NCI-H2107 treated with DMSO at 0.1 percent for 48 hours (cell line): Measurements from ENCODE around the gene PTCH1.

Experiments
- DNase-seq: peaks from one replicate; lab custom pipeline; 2025; ENCODE audit not compliant: unreplicated experiment; lab: John Stamatoyannopoulos, UW

The PTCH1 gene

DNA sequence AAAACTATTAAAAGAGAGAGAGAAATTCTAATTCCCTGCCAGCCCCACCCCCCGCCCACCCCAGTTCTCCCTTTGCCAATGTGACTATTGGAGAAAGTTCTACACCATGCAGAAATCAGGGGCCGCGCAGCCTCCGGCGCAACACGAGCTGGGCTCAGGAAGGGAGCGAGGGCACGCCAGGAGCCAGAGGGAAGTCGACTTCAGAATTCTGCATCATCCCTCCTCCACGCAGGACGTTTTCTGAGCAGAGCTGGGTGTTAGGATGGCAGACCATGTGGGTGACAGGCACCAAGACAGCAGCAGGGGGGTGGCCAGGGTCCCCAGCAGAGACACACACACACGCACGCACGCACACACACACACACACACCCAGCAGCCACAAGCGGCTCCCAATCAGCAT is 72.6 kb downstream of the PTCH1 start:
- no peak for DNase-seq

DNA sequence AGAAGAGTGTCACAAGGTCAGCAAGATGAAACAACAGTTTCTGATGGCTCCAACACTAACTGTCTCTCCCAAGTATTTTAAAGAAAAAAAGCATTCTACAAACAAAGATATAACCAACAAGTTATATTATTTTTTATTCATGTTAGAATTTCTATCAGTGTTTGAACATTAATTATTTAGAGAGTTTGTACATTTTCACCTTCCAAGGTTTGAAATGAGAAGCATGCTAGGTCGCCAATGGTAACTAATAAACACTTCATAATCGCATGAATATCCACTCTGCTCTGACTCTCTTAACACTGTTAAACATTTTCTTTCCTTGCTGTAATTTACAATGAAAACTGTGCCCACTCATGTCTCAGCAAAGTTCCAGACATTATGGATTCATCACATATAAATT is 73.5 kb downstream of the PTCH1 start:
- no peak for DNase-seq

DNA sequence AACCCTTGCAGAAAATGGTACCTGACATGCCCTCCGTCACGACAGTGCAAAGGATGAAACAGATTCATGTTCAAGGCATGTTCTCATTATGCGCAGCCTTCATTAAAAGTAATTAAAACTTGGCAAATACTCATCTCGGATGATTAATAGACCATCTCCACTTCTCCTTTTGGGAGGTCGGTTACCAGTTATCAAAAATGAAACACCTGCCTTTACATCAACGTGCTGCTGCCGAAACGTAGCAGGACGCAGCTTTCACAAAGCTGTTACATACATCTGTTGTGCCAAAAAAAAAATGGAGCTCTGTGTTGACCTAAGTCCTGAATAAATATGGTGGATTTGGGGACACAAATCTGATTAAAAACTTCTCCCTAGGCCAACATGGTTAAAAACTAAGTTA is 75.7 kb downstream of the PTCH1 start:
- no peak for DNase-seq

DNA sequence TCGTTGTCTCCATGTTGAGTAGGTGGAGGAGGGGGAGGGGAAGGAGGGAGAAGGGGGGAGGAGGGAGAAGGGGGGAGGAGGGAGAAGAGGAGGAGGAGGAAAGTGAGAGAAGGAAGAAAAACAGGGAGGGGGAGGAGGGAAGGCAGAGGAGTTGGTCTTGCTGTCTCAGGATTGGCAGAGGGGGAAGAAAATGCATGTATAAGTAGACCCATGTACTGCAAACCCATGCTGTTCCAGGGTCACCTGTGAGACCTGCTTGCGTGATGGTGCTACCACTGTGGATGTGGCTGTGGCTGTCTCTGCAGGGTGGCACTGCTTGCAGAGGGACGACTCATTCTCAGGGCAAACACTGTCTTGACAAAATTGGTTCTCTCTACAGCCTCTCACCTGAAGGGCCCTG is 76.3 kb downstream of the PTCH1 start:
- DNase-seq, result no peak

DNA sequence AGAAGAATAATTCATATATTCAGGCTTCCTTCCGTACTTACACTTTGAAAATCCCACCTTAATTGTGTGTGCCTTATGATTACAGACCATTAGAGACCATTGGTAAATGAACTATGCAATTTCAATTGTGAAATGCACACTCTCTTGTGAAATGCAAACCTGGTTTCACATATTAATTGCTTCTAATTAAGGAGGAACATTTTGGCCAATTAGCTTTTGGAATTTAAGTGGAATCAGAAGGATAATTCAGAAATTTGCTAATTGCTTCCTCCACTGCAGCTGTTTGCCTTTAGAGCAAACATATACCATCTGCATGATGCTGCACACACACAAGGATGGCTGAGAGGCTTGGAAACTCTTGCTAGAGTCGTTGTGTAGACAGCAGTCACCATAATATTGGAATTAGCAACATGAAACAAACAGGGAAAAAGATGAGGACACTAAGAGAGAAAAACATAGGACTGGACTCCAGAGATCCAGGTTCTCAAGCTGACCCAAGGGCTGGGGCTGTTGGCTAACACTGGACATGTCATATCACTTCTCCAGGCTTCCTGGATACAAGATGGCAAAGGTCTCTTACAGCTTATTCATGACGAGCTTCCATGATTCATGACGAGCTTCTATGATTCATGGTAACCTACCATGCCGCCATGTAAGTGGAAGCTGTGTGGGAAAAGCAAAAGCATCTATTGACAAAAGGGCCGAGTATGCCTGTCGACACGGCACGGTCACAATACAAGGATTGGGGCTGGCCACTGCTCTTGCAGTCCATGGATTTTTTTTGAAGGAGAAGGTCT is 78.0 kb downstream of the PTCH1 start:
- DNase-seq, result no peak

DNA sequence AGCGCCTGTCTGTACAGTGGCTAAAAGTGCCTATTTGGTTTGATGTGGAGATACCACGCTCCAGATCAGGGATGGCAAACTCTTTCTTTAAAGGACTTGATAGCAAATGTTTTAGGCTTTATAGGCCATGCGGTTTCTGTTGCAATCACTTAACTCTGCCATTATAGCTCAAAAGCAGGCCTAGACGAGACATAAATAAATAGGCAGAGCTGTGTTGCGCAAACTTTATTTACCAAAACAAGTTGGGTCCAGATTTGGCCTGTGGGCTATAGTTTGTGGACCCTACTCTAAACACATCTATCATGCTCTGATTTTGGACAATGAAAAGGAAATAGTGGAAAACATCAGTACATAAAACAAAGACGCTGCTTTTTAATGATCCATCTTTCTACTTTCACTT is 79.2 kb downstream of the PTCH1 start:
- DNase-seq, result no peak

DNA sequence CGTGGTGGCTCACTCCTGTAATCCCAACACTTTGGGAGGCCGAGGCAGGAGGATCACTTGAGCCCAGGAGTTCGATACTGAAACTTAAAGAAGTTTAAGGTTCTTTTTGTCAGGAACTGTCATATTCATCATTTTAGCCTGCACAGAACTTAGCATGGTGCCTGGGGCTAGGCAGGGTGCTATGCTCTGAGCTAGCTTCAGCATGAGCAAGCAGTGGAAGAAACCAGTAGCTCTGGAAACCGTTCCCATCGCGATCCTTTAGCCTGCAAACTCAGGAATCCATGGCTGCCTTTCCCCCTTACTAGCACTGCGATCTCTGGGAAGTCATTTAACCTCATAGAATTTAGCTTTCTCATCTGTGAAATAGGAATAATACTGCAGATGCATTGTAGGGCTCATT is 80.4 kb downstream of the PTCH1 start:
- DNase-seq, result no peak

DNA sequence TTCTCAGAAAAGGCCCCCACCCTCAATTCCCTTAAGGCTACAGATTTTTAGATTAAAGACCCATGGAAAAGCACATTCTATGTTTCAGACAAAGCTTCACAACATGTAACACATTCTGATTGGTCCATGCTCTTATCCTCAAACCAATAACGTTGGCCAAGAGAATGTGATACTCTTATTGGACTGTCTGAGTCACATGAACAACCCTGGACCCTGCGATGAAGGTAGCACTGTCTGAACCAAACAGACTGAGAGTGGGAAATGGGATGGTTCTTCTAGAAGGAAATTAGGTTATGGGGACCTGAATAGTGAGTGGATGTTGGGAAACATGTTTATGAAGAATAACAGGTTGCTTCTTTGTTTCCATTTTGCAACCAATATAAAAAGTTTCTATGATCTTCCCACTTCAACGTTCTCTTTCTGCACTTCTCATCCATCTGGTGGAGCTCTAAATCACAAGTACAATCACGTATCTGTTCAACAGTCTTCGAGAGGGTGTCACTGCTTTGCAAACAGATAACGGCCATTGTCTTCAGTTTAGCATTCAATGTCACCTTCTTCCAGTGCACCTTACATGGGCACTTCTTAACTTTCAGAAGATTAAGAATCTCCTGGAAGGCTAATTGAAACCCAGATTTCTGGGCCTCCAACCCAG is 81.6 kb downstream of the PTCH1 start:
- no peak for DNase-seq

DNA sequence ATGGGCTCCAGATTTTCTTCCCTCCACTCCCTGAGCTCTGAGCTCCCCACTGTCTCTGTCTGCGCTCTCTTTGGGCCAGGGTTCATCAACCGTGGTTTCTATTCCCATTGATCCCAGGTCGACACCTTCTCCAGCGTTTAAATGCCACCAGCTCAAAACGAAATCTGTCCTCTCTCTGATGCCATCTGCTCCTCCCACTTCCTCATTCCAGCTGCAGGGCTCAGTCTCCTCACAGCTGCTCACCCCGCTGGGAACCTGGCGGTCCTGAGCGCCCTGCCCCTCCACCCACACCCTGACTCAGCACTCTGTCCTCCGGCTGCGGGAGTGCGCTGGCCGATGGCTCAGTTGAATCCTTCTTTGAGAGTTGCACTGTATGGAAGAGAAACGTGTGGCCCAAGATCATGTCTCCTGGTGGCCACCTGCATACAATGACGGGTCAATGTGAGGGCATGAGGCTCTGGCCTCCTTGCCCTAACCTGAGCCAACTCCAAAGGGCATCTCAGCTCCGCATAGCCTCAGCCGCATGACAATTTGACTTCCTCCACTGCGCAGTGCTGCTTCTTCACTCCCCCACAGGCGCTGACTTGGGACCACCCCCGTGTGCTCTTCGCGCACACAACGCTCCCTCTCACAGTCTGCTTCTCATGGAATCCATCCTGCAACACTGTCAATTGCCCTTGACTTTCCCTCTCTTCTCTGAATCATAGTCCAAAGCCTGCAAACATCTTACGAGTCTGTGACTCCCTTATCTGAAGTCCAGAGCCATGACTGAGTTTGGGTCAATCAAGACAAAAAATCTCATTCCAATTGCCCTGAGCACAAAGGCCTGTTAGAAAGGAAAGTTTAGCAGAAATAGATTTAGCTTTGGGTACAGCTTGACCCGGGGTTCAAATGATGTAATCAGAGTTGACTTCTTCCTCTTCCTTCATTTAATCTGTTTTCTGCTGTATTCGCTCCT is 82.4 kb downstream of the PTCH1 start:
- no peak for DNase-seq

DNA sequence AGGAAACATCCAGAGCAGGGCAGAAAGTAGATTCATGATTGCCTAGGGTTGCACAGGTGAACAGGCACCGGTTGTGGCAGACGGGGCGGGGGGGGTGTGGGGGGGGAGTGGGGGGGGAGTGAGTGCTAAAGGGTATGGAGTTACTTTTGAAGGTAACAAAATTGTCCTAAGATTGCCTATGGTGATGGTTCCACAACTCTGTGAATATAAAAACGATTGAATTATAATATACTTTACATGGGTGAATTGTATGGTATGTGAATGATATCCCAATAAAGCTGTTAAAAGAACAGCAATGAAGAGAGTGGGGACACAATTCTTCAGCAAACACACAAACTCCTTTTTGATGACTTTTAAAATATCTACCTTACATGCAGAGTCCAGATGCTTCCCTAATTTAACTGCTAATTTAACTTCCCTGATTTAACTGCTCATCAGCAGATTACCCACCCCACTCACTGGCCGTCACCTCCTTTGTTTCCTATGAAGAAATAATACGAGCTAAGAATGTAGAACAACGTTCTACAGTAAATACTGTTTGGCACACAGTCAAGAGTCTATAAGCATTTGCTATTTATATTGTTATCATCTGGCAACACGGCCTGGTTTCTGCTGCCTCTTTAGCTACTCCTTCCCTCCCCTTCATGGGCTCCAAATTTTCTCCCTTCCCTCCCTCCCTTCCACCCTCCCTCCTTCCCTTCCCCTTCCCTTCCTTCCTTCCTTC is 83.5 kb downstream of the PTCH1 start:
- no peak for DNase-seq

DNA sequence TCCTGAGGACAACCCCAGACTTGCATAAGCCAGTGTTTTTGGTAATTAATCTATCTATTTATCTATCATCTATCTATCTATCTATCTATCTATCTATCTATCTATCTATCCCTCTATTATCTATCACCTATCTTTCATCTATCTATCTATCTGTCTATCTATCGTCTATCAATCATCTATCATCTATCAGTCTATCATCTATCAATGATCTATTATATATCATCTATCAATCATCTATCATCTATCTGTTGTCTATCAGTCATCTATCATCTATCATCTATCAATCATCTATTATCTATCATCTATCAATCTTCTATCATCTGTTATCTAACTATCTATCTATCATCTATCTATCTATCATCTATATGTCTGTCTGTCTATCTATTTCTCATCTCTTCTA is 85.5 kb downstream of the PTCH1 start:
- no peak for DNase-seq

DNA sequence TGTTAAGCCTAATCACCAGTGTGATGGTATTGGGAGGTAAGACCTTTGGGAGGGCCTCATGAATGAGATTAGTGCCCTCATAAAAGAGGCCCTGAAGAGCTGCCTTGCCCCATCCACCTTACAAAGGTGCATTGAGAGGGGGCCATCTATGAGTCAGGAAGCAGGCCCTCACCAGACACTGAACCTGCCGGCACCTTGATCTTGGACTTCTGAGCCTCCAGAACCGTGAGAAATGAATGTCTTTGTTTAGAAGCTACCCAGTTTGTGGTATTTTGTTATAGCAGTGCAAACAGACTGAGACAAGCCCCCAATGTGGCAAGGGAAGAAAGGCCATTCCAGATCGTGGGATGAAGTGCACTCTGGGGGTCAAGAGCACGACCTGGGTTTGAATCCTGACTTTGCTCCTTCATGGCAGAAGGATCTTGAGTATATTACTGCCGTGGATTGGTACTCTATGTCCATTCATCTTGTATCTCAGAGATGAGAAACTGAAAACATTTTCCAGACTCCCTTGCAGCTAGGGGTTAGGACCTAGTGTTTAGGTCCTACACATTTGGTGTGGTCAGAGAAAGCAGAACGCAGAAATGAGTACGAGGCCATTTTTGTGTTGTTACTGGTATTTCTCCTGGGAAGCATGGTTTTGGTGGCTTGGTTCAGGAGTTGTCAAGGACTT is 86.7 kb downstream of the PTCH1 start:
- DNase-seq, result no peak

DNA sequence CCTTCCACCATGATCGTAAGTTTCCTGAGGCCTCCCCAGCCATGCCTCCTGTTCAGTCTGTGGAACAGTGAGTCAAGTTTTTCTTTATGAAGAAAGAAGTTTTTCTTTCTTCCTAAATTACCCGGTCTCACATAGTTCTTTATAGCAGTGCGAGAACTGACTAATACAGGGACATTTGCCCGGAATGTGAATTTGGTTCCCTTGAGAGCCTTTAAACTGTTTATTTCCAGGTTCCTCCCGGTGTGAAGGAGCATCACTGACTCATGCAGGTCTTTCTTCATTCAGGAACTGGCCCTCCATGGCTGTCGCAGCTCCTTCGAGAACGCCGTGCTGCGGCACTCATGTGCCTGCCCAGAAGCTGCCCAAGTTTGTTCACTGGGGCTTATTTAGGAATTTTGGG is 87.7 kb downstream of the PTCH1 start:
- no peak for DNase-seq

DNA sequence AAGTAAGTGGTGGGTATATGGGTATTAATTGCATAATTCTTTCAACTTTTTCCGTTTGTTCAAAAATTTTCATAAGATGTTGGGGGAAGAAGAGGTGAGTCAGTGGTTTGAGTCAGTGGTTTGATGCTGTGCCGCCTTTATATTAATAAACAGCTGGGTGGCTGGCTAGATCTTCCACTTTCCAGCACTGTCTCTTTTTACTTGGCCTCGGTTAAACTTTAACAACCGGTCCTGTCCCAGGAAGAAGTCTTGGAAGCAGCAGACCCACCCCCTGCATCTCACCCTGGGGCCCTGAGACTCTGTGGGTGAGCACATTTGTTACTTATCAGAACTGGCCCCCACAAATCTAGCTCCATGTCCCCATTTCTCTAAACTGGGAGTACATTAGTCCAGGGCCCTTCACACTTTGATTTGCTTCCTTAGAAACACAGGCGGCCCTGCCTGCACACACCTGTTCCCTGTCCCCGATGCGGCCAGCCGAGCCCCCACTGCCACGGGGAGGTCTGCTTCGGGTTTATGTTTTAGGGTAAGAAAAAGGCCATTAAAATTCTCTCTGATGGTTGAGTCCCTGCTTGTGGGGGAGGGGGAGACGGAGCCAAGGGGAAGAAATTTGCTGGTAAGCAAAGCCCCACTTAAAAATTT is 90.7 kb downstream of the PTCH1 start:
- peak; percentile 19 for DNase-seq

DNA sequence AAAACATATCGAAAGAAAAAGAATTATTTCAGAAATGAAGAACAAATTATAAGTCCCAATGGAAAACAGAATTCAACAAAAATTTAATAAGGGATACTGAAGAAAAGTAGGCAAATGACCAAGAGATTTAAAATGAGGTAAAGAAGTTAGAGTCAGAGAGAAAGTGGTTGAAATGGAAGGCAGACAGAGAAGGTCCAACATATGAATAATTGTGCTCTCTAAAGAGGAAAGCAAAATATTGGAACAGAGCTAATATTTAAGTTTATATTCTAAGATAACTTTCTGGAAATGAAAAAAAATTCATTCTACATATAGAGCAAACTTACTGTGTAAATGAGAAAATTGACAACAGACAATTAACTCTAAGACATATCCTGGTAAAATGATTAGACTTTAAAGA is 94.1 kb downstream of the PTCH1 start:
- no peak for DNase-seq

DNA sequence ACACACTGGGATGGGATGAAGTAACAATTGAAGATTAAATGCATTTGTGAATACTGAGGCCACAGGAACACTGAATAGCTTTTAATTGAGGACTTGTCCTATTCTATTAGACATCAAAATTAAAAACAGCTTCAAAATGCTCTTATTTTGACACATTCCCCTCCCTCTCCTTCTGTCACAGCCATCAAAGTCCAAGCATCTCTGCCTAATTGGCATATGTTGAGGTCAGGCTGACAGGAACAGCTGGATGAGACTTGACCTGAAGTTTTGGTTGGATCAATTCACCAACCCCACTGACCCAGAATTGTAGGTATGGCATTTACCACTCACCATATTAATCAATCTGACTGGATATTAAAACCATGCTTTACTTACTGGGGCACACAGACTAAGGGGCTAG is 96.3 kb downstream of the PTCH1 start:
- no peak for DNase-seq

DNA sequence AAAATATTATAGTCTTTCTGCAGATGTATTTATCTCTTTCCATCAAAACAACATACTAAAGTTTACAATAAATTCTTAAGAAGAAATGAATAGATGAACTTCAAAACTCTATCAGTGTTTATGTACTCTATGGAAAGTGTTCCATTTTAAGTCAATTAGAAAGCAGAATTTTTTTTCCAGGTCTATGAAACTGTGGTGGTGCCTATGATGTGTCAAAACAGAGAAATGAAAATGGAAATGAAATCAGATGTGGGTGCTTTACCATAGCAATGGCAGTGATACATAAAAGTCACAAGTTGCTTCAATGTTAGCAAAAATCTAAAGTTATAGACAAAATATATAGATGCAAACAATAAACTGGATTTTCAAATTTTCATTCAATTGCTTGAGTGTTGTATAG is 97.3 kb downstream of the PTCH1 start:
- DNase-seq, result no peak

DNA sequence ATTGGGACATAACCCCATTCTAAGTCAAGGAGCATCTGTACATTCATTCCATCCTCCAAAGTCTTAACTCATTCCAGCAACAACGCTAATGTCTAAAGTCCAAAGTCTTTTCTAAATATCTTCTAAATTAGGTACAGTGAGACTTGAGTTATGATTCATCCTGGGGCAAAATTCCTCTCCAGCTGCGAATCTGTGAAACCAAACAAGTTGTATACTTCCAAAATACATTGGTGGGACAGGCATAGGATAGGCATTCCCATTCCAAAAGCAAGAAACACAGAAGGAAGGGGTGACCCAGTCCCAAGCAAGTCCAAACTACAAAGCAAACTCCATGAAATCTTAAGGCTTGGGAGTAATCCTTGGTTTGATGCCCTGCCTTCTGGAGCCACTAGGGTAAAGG is 101.6 kb downstream of the PTCH1 start:
- DNase-seq, result no peak

DNA sequence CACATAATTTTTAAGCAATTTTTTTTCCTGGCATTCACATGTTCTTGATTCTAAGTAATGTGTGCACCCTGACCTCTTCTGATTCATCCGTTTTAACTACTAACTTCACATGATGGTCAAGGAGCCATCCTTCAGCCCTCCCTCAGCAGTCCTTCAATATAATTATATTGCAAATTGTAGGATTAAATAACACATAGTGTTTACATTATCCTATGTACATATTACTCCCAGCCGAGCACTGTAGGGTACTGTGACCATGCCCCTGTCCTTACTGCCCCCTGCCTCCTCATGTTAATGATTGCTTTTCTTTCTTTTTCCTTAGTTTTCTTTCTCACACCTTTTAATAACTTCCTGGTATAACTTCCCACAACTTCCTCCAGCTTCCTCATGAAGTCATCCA is 103.0 kb downstream of the PTCH1 start:
- no peak for DNase-seq
